Measurements from ENCODE around the gene SH2D1B.

- TF ChIP-seq CTCF (IDR thresholded peaks at IDR 0.05) (no peak), POLR2A (IDR thresholded peaks at IDR 0.05) (no peak)
Measured at GRCh38 chr1:162349635-162350330, 62.2 kb downstream of the SH2D1B start.

Data from Peyer's patch (tissue), 4 donors.